ENCODE data around the gene GPX4.

Gene GPX4

GRCh38 chr19:1093330-1093729, 10.5 kb upstream of the GPX4 start:
- TF ChIP-seq FOXP2 (optimal IDR thresholded peaks at IDR 0.05; ENCODE audit: borderline replicate concordance, extremely low read depth, extremely low read length, insufficient read depth) = no peak
- TF ChIP-seq POLR2AphosphoS5 (IDR thresholded peaks at IDR 0.05; ENCODE audit: low read depth, low read length) = no peak
- TF ChIP-seq SIN3A (IDR thresholded peaks at IDR 0.05; ENCODE audit: borderline replicate concordance, insufficient read depth, low read length) = no peak
- no peak for TF ChIP-seq REST (IDR thresholded peaks at IDR 0.05; ENCODE audit: insufficient read depth in 1 of 2, low read depth in 2 of 2, low read length in 2 of 2)

GRCh38 chr19:1093811-1094553, 9.8 kb upstream of the GPX4 start:
- TF ChIP-seq SIN3A (IDR thresholded peaks at IDR 0.05; ENCODE audit: borderline replicate concordance, insufficient read depth, low read length) = no peak
- no peak for TF ChIP-seq FOXP2 (optimal IDR thresholded peaks at IDR 0.05; ENCODE audit: borderline replicate concordance, extremely low read depth, extremely low read length, insufficient read depth)
- TF ChIP-seq REST (IDR thresholded peaks at IDR 0.05; ENCODE audit: insufficient read depth in 1 of 2, low read depth in 2 of 2, low read length in 2 of 2) = no peak
- TF ChIP-seq TAF1 (IDR thresholded peaks at IDR 0.05; ENCODE audit: borderline replicate concordance, insufficient read depth, low read length) = no peak
- no peak for TF ChIP-seq POLR2AphosphoS5 (IDR thresholded peaks at IDR 0.05; ENCODE audit: low read depth, low read length)

GRCh38 chr19:1094655-1094977, 9.2 kb upstream of the GPX4 start:
- TF ChIP-seq SIN3A (IDR thresholded peaks at IDR 0.05; ENCODE audit: borderline replicate concordance, insufficient read depth, low read length) (no peak), FOXP2 (optimal IDR thresholded peaks at IDR 0.05; ENCODE audit: borderline replicate concordance, extremely low read depth, extremely low read length, insufficient read depth) (no peak), POLR2AphosphoS5 (IDR thresholded peaks at IDR 0.05; ENCODE audit: low read depth, low read length) (no peak), TAF1 (IDR thresholded peaks at IDR 0.05; ENCODE audit: borderline replicate concordance, insufficient read depth, low read length) (no peak), REST (IDR thresholded peaks at IDR 0.05; ENCODE audit: insufficient read depth in 1 of 2, low read depth in 2 of 2, low read length in 2 of 2) (no peak)

GRCh38 chr19:1094978-1095701, 8.7 kb upstream of the GPX4 start, which contains the start of gene POLR2E:
Gene POLR2E (minus strand): TSS chr19:1095375. CDS start chr19:1095315, 60 bp downstream.
- TF ChIP-seq SIN3A (IDR thresholded peaks at IDR 0.05; ENCODE audit: borderline replicate concordance, insufficient read depth, low read length) (no peak), TAF1 (IDR thresholded peaks at IDR 0.05; ENCODE audit: borderline replicate concordance, insufficient read depth, low read length) (peak; percentile 27; the same call in 1 of the 2 replicates), REST (IDR thresholded peaks at IDR 0.05; ENCODE audit: insufficient read depth in 1 of 2, low read depth in 2 of 2, low read length in 2 of 2) (no peak), POLR2AphosphoS5 (IDR thresholded peaks at IDR 0.05; ENCODE audit: low read depth, low read length) (peak; percentile 84), FOXP2 (optimal IDR thresholded peaks at IDR 0.05; ENCODE audit: borderline replicate concordance, extremely low read depth, extremely low read length, insufficient read depth) (peak; percentile 89)
